Measurements from ENCODE around the gene DMD.
"Not testable (repeated sequence)": the region's sequence is repeated elsewhere in the genome, so short reads cannot be mapped to it uniquely, and the experiment has no call there.

Gene DMD

DNA sequence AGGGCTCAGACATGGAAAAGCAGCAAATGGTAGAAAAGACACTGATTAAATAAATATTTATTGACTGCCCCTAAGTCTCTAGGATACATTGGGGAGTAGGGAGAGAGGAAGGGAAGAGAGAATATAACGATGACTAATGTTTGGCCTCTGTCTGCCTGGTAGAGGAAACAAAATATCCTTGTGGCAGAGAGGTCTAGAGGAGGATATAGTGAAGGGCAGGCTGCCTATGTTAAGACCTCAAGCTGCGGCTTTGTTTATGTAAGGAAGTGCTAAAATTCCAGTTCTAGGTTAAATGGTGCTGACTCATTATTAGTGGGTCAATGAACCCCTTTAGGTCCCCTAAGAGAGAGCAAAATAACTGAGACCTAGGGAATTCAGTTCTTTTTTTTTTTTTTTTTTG, 1712.2 kb downstream of the DMD start:
- no peak for FAIRE-seq
- TF ChIP-seq, protein P1, sequence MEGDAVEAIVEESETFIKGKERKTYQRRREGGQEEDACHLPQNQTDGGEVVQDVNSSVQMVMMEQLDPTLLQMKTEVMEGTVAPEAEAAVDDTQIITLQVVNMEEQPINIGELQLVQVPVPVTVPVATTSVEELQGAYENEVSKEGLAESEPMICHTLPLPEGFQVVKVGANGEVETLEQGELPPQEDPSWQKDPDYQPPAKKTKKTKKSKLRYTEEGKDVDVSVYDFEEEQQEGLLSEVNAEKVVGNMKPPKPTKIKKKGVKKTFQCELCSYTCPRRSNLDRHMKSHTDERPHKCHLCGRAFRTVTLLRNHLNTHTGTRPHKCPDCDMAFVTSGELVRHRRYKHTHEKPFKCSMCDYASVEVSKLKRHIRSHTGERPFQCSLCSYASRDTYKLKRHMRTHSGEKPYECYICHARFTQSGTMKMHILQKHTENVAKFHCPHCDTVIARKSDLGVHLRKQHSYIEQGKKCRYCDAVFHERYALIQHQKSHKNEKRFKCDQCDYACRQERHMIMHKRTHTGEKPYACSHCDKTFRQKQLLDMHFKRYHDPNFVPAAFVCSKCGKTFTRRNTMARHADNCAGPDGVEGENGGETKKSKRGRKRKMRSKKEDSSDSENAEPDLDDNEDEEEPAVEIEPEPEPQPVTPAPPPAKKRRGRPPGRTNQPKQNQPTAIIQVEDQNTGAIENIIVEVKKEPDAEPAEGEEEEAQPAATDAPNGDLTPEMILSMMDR (IDR thresholded peaks at IDR 0.05; ENCODE audit: insufficient read depth, missing control alignments): no peak
- no peak for DNase-seq (ENCODE audit: insufficient read length, low spot score)

DNA sequence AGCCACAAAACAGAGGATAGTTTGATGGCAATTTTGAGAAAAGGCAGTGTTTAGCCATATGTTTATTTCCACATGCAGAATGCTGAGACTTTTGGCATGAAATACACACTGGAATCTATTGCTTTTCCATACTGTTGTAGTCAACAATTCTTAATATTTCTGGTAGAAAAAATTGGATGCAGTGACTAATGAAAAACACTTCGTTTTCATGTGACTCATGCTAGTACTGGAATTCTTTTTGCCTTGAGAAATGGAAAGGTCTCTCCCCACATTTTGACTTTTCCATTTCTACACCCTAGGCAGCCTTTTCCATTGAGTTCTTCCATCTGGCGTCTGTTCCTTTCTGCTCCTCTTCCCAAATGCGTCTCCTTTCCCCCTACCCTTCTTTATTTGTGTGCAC, 1714.3 kb downstream of the DMD start:
- FAIRE-seq (no peak), DNase-seq (ENCODE audit: insufficient read length, low spot score) (no peak)
- TF ChIP-seq, protein P1 (IDR thresholded peaks at IDR 0.05; ENCODE audit: insufficient read depth, missing control alignments): no peak

DNA sequence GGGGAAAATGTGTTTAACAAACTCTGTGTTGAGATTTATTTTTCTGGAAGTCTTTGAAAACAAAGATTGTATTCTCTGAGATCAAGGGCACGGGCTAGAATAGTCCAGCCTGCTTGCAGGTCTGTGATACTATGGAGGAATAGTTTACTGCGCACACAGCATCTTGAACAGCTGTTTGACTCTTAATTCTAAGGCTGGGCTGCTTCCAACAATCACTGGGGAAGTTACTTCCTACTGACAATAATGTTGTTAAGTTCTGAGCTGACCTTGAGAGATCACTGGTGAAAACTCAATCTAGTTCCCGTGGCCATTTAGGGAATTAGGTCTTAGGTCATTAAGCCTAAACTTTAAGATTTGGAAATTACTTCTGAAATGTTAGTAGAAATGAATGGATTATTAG, 1723.4 kb downstream of the DMD start:
- TF ChIP-seq, protein P1 (IDR thresholded peaks at IDR 0.05; ENCODE audit: insufficient read depth, missing control alignments): no peak
- no peak for DNase-seq (ENCODE audit: insufficient read length, low spot score)
- FAIRE-seq: no peak

DNA sequence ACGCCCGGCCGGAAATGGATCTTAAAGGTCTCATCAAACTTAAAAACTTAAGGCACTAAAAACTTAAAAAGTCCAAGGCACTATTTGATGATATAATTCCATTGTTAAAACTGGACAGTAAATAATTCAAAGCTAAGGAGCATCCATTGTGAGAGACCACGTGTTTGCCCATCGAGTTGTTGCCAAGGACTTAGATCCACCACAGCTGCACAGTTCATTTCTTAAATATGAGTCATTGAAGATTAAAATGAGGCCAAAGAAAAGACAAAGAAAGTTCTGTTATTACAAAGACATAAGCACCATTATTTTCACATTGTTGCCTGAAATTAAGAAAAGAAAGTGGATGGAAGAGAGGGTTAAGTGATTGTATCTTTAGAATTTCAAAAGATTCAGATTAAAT, 1728.0 kb downstream of the DMD start:
- DNase-seq (ENCODE audit: insufficient read length, low spot score) (no peak), FAIRE-seq (no peak)
- TF ChIP-seq, protein P1 (IDR thresholded peaks at IDR 0.05; ENCODE audit: insufficient read depth, missing control alignments): no peak

DNA sequence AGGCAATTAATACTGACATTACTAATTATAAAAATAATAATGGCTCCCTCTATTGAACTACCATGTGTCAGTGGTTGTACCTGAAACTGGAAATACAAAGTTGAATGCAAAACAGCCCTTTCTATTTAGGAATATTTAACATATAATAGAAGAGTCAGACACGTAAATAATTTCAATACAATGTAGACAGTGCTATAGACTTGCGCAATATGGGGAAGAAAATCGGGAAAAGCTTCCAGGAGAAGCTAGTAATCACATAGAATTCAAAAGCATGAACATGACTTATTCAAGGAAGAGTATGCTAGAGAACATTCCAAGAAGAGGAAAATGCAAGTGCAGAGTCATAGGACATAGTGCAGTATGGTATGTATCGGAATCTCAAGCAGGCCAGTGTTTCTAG, 1730.7 kb downstream of the DMD start:
- TF ChIP-seq, protein P1 (IDR thresholded peaks at IDR 0.05; ENCODE audit: insufficient read depth, missing control alignments): no peak

DNA sequence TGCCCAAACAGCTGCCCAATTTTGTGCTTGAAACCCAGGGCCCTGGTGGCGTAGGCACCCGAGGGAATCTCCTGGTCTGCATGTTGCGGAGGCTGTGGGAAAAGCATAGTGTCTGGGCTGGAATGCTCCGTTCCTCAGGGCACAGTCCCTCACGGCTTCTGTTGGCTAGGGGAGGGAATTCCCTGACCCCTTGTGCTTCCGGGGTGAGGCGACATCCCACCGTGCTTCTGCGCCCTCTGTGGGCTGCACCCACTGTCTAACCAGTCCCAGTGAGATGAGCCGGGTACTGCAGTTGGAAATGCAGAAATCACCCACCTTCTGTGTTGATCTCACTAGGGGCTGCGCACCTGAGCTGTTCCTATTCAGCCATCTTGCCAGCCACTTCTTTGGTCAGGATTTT, 1740.1 kb downstream of the DMD start:
- FAIRE-seq (no peak), DNase-seq (ENCODE audit: insufficient read length, low spot score) (no peak)
- TF ChIP-seq, protein P1 (IDR thresholded peaks at IDR 0.05; ENCODE audit: insufficient read depth, missing control alignments): no peak

More for the DNA sequence above, 1730.7 kb downstream of the DMD start:
- DNase-seq (ENCODE audit: insufficient read length, low spot score): no peak
- FAIRE-seq: no peak

DNA sequence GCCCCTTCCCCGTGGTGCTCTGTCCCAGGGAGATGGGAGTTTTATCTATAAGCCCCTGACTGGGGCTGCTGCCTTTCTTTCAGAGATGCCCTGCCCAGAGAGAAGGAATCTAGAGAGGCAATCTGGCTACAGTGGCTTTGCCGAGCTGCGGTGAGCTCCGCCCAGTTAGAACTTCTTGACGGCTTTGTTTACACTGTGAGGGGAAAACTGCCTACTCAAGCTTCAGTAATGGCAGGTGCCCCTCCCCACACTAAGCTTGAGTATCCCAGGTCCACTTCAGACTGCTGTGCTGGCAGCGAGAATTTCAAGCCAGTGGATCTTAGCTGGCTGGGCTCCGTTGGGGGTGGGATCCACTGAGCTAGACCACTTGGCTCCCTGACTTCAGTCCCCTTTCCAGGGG, 1740.6 kb downstream of the DMD start:
- DNase-seq (ENCODE audit: insufficient read length, low spot score); FAIRE-seq: not testable (repeated sequence)

DNA sequence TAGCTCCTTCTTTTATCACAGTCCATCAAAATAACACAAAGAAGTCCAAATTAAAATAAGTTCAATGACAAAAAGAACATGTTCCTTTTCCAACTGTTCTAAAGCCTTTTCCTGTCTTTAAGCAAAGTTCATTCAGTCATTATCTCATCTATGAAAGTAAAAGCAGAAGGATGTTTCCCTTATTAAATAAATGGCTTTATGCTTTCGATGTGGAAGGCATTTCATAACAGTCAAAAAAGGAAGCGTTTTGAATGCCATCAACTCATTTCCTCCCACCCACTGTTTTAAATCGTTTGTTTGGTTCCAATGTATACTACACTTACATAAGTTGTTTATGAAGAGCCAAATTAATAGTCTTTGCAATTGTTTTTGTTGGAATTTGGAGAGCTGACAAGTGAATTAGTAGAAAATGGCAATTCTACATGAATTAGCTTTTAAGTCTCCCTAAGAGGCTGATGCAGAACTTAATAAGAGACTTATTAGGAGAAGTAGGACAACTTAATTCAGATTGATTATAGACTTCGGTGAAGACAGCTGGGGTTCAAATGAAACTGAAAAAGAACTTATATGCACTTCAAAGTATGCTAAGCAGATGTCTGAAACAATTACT, 1746.9 kb downstream of the DMD start:
- TF ChIP-seq, protein P1 (IDR thresholded peaks at IDR 0.05; ENCODE audit: insufficient read depth, missing control alignments): no peak
- DNase-seq (ENCODE audit: insufficient read length, low spot score): no peak
- no peak for FAIRE-seq

Measured in D721Med (cell line).